B cell (primary cell): Measurements from ENCODE around the gene TMED1.

Experiments used
- EZH2 ChIP-seq: IDR thresholded peaks from 2 replicates; pipeline ENCODE4 v1.6.1; 2012; ENCODE audit warnings: borderline replicate concordance, low read depth, mild to moderate bottlenecking, moderate library complexity, low read length; ENCODE audit not compliant: insufficient read depth, poor library complexity, severe bottlenecking
- TF ChIP-seq, protein P1 (sequence below): fragments of 200-600 bp; IDR thresholded peaks from one replicate; pipeline ENCODE4 v1.8.0; 2022; ENCODE audit warnings: antibody characterized with exemption, mild to moderate bottlenecking

DNA sequence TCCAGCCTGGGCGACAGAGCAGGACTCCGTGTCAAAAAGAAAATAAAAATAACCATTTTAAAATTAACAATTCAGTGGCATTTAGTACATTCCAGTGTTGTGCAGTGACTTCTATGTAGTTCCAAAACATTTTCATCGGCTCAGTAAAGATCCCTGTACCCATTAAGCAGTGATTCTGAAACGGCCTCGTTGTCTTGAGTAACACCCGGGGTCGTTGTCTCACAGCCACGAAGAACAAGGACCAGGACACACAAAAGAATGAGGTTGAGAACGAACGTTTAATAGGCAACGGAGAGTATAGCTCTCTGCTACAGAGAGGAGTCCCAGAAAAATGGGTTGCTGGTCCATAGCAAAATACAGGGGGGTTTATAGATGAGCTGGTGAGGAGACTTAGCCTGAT, 2.4 kb upstream of the TMED1 start:
- TF ChIP-seq, protein P1, sequence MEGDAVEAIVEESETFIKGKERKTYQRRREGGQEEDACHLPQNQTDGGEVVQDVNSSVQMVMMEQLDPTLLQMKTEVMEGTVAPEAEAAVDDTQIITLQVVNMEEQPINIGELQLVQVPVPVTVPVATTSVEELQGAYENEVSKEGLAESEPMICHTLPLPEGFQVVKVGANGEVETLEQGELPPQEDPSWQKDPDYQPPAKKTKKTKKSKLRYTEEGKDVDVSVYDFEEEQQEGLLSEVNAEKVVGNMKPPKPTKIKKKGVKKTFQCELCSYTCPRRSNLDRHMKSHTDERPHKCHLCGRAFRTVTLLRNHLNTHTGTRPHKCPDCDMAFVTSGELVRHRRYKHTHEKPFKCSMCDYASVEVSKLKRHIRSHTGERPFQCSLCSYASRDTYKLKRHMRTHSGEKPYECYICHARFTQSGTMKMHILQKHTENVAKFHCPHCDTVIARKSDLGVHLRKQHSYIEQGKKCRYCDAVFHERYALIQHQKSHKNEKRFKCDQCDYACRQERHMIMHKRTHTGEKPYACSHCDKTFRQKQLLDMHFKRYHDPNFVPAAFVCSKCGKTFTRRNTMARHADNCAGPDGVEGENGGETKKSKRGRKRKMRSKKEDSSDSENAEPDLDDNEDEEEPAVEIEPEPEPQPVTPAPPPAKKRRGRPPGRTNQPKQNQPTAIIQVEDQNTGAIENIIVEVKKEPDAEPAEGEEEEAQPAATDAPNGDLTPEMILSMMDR, result no peak
- TF ChIP-seq EZH2, result no peak
